ENCODE data around the gene MBNL1.

DNA sequence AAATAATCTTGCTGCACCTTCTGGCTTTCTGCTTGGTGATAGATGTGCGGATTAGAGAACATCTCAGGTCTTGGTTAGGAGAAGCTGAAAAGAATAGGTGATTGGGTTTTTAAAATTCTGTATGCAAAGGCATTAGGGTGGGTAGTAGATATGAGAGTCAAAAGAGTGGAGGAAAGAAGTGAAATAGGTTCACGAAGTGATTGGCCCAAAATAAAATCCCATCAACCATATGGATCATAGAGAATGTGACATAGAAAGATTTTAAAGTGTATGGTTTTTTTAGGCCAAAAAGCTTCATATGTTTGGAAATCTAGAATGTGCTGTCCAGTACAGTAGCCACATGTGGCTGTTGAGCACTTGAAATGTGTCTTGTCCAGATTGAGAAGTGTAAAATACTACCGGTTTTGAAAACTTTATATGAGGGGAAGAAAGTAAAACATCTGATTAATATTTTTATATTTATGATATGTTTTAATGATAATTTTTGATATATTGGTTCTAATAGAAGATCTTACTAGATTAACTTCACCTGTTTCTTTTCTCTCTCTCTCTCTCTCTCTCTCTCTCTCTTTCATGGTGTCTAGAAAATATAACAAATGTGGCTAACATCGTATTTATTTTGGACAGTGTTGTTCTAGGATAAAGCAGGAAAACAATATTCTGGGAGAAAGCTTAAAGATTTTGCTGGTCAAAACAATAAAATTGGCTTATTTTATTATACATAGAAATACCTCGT is 2.9 kb downstream of the MBNL1 start:
- TF ChIP-seq, protein P1, sequence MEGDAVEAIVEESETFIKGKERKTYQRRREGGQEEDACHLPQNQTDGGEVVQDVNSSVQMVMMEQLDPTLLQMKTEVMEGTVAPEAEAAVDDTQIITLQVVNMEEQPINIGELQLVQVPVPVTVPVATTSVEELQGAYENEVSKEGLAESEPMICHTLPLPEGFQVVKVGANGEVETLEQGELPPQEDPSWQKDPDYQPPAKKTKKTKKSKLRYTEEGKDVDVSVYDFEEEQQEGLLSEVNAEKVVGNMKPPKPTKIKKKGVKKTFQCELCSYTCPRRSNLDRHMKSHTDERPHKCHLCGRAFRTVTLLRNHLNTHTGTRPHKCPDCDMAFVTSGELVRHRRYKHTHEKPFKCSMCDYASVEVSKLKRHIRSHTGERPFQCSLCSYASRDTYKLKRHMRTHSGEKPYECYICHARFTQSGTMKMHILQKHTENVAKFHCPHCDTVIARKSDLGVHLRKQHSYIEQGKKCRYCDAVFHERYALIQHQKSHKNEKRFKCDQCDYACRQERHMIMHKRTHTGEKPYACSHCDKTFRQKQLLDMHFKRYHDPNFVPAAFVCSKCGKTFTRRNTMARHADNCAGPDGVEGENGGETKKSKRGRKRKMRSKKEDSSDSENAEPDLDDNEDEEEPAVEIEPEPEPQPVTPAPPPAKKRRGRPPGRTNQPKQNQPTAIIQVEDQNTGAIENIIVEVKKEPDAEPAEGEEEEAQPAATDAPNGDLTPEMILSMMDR (IDR thresholded peaks at IDR 0.05; ENCODE audit: poor library complexity, severe bottlenecking), result no peak
- TF ChIP-seq POLR2AphosphoS5 (IDR thresholded peaks at IDR 0.05) (no peak), EP300 (conservative IDR thresholded peaks at IDR 0.05; ENCODE audit: poor library complexity, severe bottlenecking) (no peak), RAD21 (conservative IDR thresholded peaks at IDR 0.05) (no peak), TAF1 (IDR thresholded peaks at IDR 0.05; ENCODE audit: low read depth) (no peak)
- TF ChIP-seq, protein P2, sequence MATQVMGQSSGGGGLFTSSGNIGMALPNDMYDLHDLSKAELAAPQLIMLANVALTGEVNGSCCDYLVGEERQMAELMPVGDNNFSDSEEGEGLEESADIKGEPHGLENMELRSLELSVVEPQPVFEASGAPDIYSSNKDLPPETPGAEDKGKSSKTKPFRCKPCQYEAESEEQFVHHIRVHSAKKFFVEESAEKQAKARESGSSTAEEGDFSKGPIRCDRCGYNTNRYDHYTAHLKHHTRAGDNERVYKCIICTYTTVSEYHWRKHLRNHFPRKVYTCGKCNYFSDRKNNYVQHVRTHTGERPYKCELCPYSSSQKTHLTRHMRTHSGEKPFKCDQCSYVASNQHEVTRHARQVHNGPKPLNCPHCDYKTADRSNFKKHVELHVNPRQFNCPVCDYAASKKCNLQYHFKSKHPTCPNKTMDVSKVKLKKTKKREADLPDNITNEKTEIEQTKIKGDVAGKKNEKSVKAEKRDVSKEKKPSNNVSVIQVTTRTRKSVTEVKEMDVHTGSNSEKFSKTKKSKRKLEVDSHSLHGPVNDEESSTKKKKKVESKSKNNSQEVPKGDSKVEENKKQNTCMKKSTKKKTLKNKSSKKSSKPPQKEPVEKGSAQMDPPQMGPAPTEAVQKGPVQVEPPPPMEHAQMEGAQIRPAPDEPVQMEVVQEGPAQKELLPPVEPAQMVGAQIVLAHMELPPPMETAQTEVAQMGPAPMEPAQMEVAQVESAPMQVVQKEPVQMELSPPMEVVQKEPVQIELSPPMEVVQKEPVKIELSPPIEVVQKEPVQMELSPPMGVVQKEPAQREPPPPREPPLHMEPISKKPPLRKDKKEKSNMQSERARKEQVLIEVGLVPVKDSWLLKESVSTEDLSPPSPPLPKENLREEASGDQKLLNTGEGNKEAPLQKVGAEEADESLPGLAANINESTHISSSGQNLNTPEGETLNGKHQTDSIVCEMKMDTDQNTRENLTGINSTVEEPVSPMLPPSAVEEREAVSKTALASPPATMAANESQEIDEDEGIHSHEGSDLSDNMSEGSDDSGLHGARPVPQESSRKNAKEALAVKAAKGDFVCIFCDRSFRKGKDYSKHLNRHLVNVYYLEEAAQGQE (IDR thresholded peaks at IDR 0.05; ENCODE audit: borderline replicate concordance), result no peak

Data from neural cell (in vitro differentiated cells).